Activated CD4-positive, alpha-beta T cell treated with anti-CD3 and anti-CD28 coated beads, Interleukin-10, Interleukin-2, amounts not matched to agents 100 ng/mL and 50 ng/mL, durations not matched to agents 16 hours and 8 hours (primary cell): Measurements from ENCODE around the gene TIA1.
"Not testable (repeated sequence)": the region's sequence is repeated elsewhere in the genome, so short reads cannot be mapped to it uniquely, and the experiment has no call there.

Source experiments
- DNase-seq: peaks from one replicate; pipeline ENCODE4 v3.0.0-alpha.2; 2020

The TIA1 gene

DNA sequence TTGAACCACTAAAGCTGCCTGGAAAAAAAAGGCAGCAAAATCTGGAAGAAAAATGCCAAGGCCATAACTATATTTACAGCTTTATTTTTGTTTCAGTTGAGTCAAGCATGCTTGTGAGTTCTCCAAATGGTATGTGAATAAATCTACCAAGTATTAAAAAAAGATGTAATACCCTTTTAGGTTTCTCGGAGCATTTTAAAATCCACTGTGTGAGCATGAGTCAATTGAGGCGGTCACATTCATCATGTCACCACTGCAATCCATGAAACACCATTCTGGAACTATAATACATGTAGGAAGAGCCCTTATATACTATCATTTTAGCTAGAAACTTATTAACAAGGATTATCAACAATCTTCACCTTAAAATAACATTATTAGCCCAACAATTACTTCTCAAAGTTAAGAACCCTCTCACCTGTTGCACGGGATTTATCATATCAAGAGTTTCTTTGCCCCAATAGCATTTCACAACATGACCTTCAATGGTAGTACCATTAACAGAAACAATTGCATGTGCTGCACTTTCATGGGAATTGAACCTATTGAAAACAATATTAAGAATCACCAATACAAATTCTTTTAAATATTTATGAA, 33.4 kb downstream of the TIA1 start:
- DNase-seq: no peak

- no peak for DNase-seq
Observed at GRCh38 chr2:70214365-70214764, 34.1 kb downstream of the TIA1 start.

DNA sequence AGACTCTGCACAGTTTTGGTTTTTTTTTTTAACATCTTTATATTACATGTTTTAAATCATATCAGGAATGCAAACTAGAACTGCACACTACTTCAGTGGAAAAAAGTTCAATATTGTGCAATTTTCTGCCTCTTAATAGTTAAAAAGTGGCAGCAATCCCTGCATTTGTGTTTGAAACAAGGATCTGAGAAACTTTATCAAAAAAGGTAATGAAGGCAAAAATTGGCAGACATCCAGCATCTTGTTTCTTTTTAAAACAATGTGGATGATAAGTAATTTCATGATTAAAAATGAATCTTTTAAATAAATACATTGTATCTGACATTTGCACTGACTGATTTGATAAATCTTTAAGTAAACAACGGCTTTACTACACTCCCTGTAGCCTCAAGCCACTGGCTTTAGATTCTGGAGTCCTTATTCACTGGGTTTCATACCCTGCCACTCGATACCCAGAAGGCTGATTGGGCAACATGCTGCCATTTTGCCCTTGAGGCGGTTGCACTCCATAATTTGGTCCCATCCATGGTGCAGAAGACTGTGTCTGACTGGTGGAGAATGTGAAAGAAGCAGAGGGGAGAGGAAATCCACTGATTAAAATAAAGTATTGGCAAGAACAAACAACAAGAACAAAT, 36.0 kb downstream of the TIA1 start:
- no peak for DNase-seq

- DNase-seq: no peak
Observed at GRCh38 chr2:70211595-70211994, 36.8 kb downstream of the TIA1 start.

- DNase-seq: no peak
Observed at GRCh38 chr2:70204452-70204851, 44.0 kb downstream of the TIA1 start.

GRCh38 chr2:70203086-70203485, 45.3 kb downstream of the TIA1 start:
- no peak for DNase-seq

DNA sequence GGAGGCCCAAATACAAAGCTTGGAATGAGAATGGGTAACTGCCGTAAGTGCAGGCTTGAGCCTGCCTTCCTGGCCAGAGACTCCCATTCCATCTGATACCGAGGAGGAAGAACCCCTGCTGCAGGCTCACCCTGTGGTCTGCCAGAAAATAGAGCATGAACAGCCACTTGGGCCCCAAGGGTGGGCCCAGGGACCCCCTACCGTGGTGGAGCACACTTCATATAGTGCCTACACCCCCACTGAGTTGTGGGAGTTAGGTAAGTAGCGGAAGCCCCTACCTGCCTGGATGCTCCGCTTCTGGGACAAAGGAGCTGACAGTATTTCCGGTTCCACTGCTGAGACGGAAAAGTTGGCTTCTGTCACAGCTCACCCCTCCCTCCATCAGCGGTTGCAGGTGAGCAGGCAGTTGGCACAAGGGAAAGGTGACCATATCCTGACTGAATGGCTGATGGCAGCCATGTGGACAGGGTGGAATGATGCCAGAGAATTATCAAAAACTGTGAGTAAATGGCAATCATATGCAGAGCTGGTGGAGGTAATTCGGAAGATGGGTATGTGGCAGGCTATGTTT, 46.1 kb downstream of the TIA1 start:
- DNase-seq: no peak

- no peak for DNase-seq
Observed at GRCh38 chr2:70201831-70202230, 46.6 kb downstream of the TIA1 start.

DNA sequence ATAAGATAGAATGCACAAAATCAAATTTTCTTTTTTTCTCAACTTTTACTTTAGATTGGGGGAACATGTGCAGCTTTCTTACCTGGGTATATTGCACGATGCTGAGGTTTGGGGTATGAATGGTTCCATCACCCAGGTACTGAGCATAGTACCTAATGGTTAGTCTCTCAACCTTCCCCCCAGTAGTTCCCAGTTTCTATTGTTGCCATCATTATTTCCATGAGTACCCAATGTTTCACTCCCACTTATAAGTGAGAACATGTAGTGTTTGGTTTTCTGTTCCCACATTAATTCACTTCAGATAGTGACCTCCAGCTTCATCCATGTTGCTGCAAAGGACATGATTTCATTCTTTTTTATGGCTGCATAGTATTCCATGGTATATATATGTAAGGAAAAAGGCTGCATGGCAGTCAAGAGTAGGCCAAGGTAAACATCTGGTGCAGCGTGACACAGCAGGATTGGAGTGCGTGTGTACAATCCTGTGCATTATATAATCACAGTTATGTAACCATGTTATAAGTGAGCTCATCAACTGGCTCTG, 47.1 kb downstream of the TIA1 start:
- no peak for DNase-seq

- no peak for DNase-seq
Observed at GRCh38 chr2:70199320-70199864, 49.0 kb downstream of the TIA1 start.

- DNase-seq: no peak
Observed at GRCh38 chr2:70192516-70192915, 55.9 kb downstream of the TIA1 start.

DNA sequence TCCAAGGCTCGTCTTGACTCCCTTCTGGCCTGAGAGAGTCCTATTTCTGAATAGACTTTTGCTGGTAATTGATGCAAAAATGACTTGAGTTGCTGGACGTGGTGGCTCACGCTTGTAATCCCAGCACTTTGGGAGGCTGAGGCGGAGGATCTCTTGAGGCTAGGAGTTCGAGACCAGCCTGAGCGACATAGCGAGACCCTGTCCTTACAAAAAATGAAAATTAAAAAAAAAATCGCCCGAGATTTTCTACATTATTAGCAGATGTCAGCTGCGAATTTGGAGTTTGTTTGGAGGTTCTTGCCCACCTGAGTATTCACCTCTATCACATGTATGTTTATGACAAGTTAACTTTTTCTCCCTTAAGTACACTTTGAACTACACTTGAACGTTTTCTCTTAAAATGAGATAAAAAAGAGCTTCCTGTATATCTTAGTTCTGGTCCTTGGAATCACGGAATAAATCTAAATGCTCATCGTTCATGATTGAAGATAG, 57.1 kb downstream of the TIA1 start:
- no peak for DNase-seq

- DNase-seq: peak; percentile 98
Observed at GRCh38 chr2:70190418-70191243, 57.8 kb downstream of the TIA1 start, which contains the start of gene C2orf42. Gene C2orf42, minus strand, starts transcription at chr2:70191019. Its CDS starts 9,034 bp downstream, at chr2:70181985.

GRCh38 chr2:70188460-70188859, 60.0 kb downstream of the TIA1 start:
- DNase-seq: no peak

GRCh38 chr2:70187170-70187569, 61.3 kb downstream of the TIA1 start:
- DNase-seq: not testable (repeated sequence)

DNA sequence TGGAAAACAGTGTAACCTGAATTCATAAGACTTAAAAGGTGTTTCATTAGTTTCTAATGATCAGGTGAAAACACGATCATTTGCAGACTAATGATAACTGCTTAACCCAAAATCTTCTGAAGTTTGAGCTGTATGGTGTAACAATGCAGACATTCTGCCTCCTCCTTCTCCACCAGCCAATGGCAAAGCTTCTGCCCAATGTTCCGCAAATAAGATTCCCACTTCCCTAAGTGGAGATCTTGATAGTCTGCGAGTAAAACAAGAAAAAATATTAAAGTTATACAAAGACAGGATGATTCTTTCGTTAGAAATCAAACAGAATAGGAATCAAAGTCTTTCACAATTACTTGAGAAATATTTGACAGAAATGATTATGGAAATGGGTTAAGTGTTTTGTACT, 65.7 kb downstream of the TIA1 start:
- DNase-seq: no peak

DNA sequence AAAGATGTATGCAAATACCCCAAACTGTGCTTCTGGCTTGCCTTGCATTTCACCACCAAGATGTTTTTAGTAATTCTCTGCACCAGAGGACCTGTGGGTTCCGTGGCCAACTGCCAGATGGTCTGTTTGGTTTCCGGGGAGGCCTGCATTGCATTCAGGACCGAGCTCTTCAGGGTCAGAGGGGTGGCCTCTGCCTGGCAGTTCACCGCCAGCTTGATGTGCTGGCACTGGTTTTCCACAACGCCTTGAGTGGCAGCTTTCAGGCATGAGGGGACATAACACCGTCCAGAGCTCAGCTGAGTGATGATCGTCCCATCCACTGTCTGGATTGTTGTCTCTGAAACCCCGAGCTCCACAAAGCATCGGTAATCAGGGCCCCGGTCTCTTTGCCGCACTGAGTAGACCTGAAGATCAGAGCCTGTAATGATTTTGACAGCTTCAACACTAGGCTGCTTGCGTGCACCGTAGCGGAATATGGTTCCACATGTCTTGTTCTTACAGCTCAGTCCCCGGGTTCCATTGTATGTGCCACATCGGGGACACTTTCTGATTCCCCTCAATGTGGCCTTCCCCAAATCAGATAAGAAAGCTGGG, 67.0 kb downstream of the TIA1 start:
- no peak for DNase-seq

DNA sequence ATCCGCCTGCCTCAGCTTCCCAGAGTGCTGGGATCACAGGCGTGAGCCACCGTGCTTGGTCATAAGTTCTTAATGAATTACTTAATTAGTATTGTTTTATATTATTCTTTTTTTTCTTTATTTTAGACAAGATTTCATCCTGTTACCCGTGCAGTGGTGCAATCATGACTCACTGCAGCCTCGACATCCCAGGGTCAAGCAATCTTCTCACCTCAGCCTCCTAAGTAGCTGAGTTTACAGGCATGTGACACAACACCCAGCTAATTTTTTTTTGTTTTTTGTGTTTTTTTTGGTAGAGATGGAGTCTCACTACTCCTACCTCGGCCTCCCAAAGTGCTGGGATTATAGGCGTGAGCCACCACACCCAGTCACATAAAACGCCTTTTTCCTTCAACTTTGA, 74.9 kb downstream of the TIA1 start:
- no peak for DNase-seq

GRCh38 chr2:70169654-70170245, 78.7 kb downstream of the TIA1 start:
- DNase-seq: not testable (repeated sequence)

DNA sequence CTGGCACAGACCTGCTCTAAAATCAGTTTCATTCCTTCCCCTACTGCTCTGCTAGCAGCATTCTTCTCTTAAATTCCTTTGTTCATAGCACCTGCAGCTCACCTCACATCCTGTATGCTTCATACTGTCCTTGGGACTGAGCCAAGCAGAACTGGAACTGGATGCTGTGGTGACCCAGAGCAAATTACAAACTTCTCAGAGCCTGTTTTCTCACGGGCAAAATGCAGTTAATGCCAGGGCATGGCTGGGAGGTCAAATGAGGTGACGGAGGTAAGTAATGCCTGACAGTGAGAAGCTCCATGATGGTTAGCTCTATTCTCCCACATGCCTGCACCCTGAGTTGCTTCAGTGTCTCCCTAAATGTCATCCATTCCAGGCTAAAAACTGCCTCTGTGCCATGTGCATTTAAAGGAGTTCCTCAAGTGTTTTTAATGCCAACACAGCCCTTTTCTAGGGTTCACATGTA, 87.3 kb downstream of the TIA1 start:
- DNase-seq: no peak

DNA sequence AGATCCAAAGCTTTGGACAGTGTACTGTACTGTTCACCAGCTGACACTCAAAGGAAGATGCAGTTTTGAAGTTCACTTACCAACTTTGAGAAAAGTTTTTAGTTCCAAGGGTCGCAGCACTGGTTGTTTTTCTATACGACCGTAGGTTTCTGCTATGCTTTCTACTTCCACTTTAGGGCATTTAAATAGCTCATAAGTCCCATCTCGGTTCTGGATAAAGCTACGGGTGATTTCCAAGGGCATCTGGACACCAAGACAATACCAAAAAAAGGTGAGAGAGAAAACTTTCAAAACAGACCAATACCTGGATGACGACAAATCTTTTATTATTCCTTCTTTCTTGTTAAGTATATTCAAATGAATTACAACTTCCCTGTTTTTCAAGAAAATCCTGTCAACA, 87.9 kb downstream of the TIA1 start:
- no peak for DNase-seq
